A172 (cell line): ENCODE results near the gene MGAM2. TPM values are rescaled to one million over a fixed set of nuclear protein-coding genes. Genes with fewer than 3 reads are reported as not detected.

ENCODE experiments used
- DNase-seq: peaks from one replicate; pipeline ENCODE4 v3.0.0-alpha.2; 2015; ENCODE audit warnings: low spot score
- total RNA-seq: library from RNA; depleted of rRNA; stranded (reverse); fragments of >200 nt; shearing (Covaris generic); gene quantifications from 2 replicates; pipeline ENCODE4 v1.2.3, GENCODE V29; 2014

Gene MGAM2
- total RNA-seq, 1 experiment from 2014 or later, result not detected

DNA sequence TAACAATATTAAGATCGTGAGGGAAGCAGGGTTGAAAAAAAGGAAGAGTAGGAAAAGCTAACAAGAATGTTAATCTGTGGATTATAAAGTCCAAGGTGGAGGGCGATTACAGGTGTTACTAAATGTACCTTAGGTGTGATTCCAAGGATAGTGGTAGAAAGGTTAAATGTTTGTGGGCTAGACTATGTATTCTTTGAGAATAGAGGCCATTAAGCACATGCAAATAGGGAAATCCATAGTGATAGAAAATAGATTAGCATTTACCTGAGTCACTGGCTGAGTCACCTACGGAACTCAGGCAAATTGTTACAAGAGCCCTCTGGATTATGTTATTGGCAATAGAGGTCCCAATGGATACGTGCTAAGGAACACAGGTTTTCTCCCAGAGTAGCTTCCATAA, 9.0 kb downstream of the MGAM2 start:
- DNase-seq, result no peak

DNA sequence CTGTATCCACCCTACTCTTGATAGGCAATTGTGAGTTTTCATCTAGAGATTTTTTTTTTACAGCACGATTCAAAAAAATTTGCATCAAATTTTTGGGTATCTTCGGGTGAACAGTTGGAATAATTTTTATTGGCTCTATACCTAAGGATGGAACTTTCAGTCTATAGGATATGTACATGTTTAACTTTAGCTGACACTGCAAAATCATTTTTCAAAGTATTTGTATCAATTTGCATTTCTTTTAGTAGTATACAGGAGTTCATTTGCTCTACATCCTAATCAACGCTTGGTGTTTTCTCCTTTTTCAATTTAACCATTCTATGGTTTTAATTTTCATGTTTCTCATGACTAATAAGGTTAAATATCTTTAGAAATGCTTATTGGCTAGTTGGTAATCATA, 11.7 kb downstream of the MGAM2 start:
- no peak for DNase-seq

DNA sequence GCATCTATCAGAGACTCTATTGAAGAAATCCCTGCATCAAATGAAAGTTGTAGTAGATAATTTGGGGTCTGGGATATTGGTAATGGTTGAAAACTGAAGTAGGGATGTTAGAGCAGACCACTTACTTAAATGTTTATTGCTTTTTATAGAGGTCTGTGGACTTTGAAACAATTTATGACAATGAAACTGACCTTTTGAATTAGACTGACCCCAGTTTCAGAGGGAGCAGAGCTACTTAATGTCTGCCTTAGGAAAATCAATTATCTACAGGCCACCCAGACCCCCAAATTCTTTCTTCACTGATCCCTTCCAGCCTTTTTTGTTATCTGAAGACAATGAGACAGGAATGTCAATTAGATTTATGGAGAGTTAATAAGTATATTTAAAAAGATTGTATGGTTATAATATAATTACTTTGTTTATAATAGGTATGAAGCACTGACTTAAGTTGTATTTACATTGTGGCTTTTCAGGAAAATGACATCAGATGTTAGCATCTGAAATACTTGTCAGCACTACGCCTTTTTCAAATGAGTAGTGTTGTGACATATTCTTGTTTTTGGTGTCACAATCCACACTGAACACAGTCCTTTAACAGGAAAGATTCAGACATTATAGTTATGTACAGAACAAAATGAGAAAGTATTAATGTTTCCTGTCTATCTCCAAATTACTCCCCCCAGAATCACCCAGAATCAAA, 13.9 kb downstream of the MGAM2 start:
- DNase-seq, result no peak

DNA sequence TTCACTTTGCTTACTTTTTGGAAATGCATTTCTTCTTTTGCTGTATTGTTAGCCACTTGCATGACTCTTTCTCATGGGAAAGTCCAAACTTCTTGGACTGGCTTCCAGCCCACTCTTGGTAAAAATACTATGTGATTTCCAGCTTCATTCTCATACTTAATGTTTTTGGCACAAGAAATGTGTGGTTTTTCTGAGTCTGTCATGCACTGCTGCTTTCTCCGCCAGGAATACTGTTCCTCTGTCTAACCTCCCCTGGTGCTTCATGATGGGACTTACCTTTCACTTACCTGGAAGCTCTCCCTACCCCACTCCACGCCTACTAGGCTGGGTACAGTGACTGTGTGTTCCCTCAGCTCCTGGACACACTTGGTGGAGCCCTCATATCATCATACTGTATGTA, 18.7 kb downstream of the MGAM2 start:
- no peak for DNase-seq

DNA sequence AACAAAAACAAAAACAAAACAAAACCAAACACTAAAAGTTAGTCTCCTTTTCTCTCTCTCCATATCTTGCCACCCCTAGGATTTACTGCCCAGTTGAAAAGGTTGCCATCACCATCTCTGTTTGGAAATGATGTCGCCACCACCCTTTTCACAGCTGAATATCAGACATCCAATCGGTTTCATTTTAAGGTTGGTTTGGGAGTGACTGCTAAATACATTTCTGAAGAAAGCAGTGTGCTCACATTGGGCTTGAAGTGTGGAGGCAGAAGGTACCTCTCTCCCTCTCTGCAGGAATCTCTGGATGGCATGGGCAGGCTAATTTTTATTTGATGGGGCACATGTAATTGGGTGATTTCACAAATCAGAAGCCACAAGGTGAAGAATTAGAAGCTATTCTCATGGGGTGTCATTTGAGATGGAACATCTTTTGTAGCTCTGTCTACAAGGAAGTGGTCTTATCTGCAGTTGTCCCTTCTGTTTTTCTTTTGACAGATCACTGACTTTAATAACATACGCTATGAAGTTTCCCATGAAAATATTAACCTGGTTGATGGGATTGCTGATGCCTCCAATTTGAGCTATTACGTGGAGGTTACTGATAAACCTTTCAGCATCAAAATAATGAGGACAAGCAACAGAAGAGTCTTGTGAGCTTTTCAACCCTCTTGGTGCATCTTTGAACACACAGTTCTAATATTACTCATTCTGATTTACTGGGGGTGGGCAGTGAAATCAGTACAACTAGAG, 20.1 kb downstream of the MGAM2 start:
- DNase-seq, result no peak

DNA sequence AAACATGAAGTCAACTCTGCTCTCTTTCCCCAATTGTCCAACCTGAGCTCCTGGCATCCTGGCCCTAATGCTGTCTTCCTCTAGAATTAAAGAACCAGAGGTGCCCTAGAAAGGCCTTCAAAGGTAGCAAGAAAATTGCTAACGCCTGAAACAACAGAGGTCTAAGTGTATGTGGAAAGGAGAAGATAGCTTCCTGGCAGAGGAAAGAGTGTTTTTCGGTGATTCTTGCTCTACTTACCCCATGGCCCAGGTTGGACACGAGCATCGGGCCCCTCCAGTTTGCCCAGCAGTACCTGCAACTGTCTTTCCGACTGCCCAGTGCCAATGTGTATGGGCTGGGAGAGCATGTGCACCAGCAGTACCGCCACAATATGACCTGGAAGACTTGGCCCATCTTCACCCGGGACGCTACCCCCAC, 22.2 kb downstream of the MGAM2 start:
- no peak for DNase-seq

DNA sequence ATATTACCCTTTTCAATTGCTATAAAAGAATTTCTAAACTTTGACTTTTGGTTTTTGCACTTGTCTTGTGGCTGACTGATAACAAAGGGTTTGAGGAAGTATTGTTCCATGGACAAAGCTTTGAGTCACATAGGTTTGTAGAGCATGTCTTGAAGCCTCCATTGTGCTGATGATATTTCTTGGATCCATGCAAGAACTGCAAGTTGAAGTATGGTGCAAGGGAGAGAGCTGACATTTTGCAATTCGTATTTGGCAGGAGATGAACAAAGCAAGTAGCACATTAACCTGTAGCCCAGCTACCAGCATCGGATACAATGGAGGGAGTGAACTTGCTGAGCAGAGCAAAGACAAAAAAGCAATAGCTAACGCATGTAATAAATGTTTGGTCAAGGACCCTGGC, 23.4 kb downstream of the MGAM2 start:
- no peak for DNase-seq

DNA sequence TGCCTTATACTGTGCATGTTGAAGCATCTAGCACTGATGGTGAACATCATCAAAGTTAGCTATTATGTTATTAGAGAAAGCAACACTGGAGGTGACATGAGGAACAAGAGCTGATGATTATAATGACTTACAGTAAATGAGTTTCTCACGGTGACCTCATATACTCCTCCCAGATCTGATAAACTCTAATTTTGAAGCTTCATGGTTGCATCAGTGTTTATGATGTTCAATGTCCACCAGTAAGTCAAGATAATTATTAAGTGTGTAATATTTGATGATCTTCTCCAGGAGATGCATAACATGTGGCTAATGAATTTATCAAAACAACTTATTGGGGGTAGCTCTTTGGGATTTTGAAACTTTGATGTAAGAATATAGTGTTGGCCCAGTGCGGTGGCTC, 27.5 kb downstream of the MGAM2 start:
- DNase-seq, result no peak

DNA sequence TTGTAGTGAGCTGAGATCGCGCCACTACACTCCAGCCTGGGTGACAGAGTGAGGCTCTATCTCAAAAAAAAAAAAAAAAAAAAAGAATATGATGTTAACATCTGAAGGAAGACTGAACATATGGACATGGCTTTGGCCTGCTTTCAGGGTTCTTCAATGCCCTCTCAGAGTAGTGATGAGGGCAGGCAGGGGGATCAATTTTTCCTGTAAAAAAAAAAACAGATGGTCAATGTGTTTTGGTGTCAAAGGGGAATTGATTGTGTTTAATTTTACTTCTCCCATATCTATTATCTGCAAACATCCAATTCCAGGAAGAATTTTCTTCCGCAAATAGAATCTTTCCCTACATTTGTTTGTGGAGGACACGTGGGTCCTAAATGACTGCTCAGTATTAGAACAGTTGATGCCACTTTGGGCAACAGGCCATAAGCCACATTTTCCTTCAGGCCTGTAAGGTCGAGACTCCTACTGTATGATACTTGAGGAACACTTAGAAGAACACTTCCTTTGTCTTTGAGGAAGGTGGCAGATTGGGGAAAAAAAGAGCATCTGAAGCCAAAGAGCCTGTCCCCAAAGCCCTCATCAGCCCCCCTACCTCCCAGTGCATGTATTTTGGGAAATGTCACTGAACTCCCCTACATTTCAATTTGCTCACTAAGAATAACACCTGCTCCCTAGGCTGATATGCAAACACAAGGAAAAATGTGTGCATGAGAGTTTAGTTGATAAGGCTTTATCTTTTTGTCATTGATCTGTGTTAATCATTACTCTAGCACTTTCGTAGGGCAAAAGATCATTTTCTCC, 28.3 kb downstream of the MGAM2 start:
- DNase-seq, result no peak

DNA sequence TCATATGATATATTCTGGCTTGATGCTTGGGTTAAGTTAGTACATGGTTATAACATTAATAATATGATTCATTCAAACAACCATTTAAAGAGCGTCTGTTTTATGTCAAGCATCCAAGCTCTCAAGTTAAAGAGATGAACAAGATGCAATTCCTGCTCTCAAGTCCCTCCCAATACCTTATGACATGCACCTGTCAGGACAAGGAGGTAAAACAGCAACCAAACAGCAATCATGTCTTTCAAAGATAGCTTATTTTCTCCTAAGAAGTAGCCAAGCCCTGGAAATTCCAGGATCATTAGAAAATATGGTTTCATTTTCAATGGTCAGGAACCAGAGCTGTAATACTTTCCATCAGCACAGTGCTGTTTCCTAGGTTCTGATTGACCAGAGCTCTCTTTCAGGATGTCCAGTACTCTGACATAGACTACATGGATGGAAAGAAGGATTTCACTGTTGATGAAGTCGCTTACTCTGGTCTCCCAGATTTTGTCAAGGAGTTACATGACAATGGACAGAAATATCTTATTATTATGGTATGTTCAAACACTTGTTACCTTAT, 29.0 kb downstream of the MGAM2 start:
- DNase-seq, result no peak

DNA sequence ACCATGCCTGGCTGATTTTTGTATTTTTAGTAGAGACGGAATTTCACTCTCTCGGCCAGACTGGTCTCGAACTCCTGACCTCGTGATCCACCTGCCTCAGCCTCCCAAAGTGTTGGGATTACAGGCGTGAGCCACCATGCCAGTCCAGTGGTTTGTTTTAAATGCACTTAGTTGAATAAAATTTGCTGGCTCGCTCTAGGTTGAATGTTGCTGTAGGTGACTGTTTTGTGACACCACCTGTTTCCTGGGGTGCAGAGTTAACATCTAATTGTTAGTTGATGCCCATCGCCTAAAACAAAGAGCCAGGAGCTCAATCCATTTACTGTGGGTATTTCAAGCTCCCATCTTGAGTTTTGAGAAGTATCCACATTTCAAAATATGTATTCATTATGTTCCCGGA, 31.2 kb downstream of the MGAM2 start:
- no peak for DNase-seq

DNA sequence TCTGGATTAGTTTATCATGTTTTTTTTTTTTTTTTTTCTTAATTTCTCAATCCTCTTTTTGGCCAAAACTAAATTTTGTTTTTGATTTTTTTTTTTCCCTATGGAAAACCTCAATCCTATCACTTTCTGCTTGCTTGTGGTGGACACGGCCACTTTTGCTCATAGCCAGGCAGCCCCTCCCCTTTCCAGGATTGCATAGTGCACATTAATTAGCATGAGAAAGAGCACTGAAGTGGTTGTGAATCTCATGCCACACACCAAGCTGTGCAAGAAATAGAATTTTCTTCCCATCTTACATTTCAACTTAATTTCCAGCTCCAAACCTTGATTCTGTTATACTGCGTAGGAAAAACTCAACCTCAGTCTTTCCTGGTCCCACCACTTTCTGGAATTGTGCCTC, 34.6 kb downstream of the MGAM2 start:
- no peak for DNase-seq

DNA sequence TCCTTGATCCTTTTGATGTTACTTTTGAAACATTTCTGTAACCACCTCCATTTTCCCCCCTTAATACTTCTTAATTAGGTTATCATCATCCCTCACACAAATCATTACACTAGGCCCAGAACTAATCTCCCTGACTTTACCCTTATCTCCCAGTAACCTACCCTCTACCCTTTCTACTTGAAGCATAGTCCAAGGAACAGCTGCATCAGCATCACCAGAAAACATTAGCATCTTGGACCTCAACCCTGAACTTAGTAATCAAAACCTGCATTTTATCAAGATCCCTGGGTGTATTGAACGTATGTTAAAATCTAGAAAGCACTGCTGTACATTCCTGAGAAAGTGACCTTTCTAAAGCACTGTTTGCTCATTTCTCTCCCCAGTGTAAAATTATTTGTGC, 38.8 kb downstream of the MGAM2 start:
- DNase-seq, result no peak

DNA sequence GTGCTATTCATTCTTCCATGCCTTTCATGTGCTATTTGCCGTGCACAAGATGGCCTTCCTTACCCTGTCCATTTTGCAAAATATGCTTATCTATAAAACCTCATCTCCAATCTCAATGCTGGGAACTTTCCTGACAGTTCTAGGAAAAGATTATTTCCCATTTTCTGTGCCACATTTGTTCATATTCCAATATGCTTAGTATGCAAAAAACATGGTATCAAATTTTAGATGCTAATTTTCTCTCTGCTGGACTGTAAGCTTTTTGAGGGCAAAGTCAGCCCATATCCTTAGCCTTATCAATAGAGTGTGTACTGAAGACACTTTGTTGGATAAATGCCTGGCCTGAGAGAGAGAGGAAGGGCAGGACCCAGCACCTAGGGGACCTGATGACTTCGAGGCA, 39.4 kb downstream of the MGAM2 start:
- DNase-seq, result no peak

DNA sequence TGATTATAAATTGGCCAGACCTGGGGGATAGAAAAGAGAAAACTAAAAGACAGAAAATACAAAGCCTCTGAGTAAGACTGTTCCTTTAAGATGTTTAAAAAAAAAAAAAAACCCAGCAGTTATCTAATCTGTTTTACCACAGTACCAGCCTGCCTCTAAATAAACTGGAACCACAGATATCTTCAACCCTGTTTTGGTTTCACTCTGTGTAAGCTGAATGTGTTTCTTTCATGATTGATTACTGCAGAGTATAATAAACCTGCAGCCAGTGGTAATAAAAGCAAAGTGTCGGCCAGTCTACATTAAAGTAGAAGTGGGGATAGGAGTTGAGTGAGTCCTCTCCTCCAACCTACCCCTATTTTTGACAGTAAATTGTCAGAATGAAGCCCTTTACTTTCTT, 40.6 kb downstream of the MGAM2 start:
- no peak for DNase-seq

DNA sequence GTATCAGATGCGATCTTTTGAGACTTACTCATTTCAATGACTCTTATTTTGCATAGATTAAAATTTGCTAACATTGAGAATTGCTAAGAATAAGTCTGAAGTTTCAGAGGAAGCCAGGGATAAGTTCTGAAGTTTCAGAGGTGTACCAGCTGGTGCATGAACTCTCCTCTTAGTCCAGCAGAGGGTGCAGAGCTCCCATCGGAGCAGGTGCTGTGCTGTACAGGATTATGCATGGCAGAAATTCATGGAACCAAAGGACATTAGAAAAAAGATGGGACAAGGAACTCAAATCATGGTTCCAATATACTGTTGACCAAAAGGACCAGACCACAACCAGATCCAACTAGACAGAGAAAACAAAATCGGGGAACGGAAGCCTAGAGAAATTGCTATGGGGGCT, 41.9 kb downstream of the MGAM2 start:
- DNase-seq, result peak; percentile 11

DNA sequence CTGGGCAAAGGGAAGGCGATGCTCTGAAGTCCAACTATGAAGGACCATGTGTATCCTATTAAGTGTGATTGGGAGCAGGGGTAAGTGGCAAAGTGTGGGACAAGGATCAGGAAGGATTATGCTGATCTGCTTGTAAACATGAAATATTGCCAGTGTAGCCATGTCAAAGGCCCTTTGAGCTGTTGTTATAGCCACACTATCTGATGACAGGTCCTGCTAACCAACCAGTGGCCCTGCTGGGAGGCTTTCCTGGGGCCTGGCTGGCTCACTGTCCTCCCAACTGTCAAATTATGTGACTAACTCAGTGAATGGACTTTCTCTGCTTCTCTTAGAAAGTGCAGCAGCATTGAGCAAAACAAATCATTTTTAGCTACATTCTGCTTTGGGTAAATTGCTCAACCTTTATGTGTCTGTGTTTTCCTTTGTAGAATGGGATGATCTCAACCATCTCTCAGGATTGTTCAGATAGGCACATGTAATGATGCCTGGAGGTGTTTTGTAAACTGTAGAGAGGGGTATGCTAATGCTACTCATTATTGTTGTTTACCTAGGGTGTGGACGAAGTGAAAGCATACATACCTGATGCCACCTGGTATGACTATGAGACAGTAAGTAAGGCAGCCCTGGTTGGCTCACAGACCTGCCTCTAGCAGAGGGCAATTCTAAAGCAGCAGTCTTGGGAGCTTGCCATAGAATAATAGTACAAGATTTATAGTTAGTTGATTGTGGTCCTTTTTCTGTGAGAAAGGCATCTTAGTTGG, 47.4 kb downstream of the MGAM2 start:
- no peak for DNase-seq

DNA sequence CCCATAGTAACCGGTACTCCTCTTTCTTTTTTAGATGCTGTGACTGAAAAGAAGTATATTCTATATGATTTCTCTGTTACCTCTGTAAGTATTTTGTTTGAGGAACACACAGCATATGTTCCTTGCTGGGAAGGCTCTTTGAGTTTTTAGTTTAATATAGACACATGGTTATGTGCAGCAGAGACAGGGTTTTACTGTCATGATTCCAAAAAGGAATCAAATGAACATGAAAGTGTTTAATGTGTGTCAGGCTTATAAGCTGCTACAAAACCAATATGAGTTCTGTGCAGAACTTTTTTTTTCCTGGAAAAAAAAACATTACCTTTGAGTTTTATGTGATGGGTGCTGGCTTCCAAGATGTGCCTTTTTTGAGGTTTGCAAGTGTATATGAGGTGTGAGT, 50.4 kb downstream of the MGAM2 start:
- DNase-seq, result no peak

DNA sequence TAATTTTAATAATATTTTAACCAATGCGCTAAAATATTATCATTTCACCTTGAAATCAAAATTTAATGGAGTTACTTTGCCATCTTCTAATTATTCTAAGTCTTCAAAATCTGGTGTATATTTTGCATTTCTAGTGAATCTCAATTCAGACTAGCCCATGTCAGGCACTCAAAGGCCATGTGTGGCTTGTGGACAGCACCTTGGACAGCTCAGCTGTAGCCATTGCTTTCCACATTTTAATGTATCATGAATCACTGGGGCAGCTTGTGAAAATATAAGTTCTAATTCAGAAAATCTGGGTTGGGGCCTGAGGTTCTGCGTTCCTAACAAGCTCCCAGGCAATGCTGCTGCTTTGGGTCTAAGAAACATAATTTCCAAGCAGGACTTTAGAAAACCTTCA, 57.2 kb downstream of the MGAM2 start:
- DNase-seq, result no peak

DNA sequence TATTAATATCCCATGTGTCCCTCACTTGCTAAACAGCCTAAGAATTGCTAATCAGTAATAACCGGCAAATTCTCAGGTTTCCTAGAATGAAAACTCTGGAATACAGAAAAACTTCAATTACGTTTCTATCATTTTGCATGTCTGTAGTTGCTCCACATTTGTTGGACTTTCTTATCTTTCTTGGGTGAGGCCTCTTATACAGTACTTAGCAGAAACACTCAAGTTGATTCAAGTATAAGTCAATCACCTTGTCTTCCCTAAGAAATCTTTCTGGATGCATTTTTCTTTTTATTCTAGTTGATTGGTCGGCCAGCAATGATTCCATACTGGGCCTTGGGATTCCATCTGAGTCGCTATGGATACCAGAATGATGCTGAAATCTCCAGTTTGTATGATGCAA, 61.4 kb downstream of the MGAM2 start:
- no peak for DNase-seq

DNA sequence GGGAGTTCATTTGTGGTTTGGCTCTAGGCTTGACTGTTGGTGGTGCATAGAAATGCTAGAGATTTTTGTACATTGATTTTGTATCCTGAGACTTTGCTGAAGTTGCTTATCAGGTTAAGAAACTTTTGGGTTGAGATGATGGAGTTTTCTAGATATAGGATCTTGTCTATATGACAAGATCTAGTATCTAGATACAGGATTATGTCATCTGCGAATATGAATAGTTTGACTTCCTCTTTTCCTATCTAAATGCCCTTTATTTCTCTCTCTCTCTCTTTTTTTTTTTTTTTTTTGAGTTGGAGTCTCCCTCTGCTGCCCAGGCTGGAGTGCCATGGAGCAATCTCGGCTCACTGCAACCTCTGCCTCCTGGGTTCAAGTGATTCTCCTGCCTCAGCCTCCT, 62.9 kb downstream of the MGAM2 start:
- no peak for DNase-seq

DNA sequence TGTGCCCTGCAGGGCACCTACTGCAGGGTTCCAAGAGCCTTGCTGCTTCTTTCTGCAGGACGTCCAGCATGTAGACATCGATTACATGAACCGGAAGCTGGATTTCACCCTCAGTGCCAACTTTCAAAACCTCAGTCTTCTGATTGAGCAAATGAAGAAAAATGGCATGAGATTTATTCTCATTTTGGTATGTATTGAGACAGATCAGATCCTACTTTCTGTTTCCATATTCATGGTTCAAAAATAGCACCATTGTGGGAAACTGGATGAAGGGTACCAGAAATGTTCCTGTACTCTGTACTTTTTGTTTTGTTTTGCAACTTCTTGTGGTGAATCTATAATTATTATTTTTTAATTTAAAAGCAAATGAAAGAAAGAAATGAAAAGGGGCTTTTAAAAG, 64.1 kb downstream of the MGAM2 start:
- DNase-seq, result no peak
